Measurements from ENCODE around the gene KLC1.

KLC1 gene

GRCh38 chr14:103611215-103611614, 17.8 kb upstream of the KLC1 start:
- Histone ChIP-seq H3K9ac (ENCODE audit: low read length) (no peak overlapping the region), H3K36me3 (ENCODE audit: control insufficient read depth, insufficient read depth, low read length) (no peaks in the 10 kb centered on the region), H3K27ac (ENCODE audit: low read depth, low read length) (no peak overlapping the region), H3K27me3 (ENCODE audit: control insufficient read depth, insufficient read depth, low read length) (peaks cover 7% of the 10 kb centered on the region), H3K4me3 (ENCODE audit: low read length) (no peak overlapping the region), H3K4me1 (ENCODE audit: control insufficient read depth, insufficient read depth, low read length) (peaks cover 7% of the 10 kb centered on the region)

DNA sequence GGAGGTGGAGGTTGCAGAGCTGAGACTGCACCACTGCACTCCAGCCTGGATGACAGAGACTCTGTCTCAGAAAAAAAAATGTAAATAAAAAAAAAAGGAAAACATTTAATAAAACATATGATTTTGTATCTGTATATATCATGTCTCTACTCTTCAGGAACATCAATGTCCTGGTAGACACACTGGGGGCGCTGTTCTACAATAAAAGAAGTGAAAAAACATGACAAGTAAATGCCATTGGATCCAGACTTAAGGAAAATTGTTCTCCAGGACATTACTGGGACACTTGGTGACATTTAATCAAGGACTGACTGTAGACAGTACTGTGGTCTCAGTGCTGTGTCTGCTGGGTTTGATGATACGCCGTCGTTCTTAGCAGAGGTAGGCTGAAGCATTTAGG, 15.5 kb upstream of the KLC1 start:
- no peak overlapping the region for H3K4me3 ChIP-seq (ENCODE audit: low read length)
- H3K27me3 ChIP-seq (ENCODE audit: control insufficient read depth, insufficient read depth, low read length): peaks cover 3% of the 10 kb centered on the region
- H3K9ac ChIP-seq (ENCODE audit: low read length): no peak overlapping the region
- H3K4me1 ChIP-seq (ENCODE audit: control insufficient read depth, insufficient read depth, low read length): no peaks in the 10 kb centered on the region
- H3K27ac ChIP-seq (ENCODE audit: low read depth, low read length): no peak overlapping the region
- H3K36me3 ChIP-seq (ENCODE audit: control insufficient read depth, insufficient read depth, low read length): no peaks in the 10 kb centered on the region

GRCh38 chr14:103616635-103617300, 12.2 kb upstream of the KLC1 start:
- Histone ChIP-seq H3K4me3 (ENCODE audit: low read length) (no peak overlapping the region), H3K27me3 (ENCODE audit: control insufficient read depth, insufficient read depth, low read length) (no peaks in the 10 kb centered on the region), H3K27ac (ENCODE audit: low read depth, low read length) (no peak overlapping the region), H3K9ac (ENCODE audit: low read length) (no peak overlapping the region), H3K4me1 (ENCODE audit: control insufficient read depth, insufficient read depth, low read length) (no peaks in the 10 kb centered on the region), H3K36me3 (ENCODE audit: control insufficient read depth, insufficient read depth, low read length) (no peaks in the 10 kb centered on the region)

GRCh38 chr14:103619057-103619456, 10.0 kb upstream of the KLC1 start:
- Histone ChIP-seq H3K36me3 (ENCODE audit: control insufficient read depth, insufficient read depth, low read length) (no peaks in the 10 kb centered on the region), H3K27ac (ENCODE audit: low read depth, low read length) (no peak overlapping the region), H3K4me3 (ENCODE audit: low read length) (no peak overlapping the region), H3K4me1 (ENCODE audit: control insufficient read depth, insufficient read depth, low read length) (peaks cover 1% of the 10 kb centered on the region), H3K9ac (ENCODE audit: low read length) (no peak overlapping the region), H3K27me3 (ENCODE audit: control insufficient read depth, insufficient read depth, low read length) (no peaks in the 10 kb centered on the region)

DNA sequence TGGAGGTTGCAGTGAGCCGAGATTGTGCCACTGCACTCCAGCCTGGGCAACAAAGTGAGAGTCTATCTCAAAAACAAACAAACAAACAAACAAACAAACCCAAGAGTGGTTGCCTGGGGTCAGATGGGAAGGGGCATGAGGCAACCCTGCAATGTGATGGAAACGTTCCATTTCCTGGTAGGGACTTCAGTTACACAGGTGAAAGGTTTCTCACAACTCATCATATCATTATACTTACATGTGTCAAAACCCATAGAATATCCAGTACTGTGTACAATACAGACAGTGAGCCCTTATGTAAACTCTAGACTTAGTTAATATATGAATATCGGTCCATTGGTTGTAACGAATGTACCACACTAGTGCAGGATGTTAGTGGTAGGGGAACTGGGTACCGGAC, 7.2 kb upstream of the KLC1 start:
- no peaks in the 10 kb centered on the region for H3K27me3 ChIP-seq (ENCODE audit: control insufficient read depth, insufficient read depth, low read length)
- peaks cover 3% of the 10 kb centered on the region for H3K4me1 ChIP-seq (ENCODE audit: control insufficient read depth, insufficient read depth, low read length)
- H3K36me3 ChIP-seq (ENCODE audit: control insufficient read depth, insufficient read depth, low read length): no peaks in the 10 kb centered on the region
- no peak overlapping the region for H3K9ac ChIP-seq (ENCODE audit: low read length)
- H3K27ac ChIP-seq (ENCODE audit: low read depth, low read length): no peak overlapping the region
- no peak overlapping the region for H3K4me3 ChIP-seq (ENCODE audit: low read length)

- Histone ChIP-seq H3K27me3 (ENCODE audit: control insufficient read depth, insufficient read depth, low read length) (no peaks in the 10 kb centered on the region), H3K4me3 (ENCODE audit: low read length) (no peak overlapping the region), H3K9ac (ENCODE audit: low read length) (no peak overlapping the region), H3K27ac (ENCODE audit: low read depth, low read length) (no peak overlapping the region), H3K4me1 (ENCODE audit: control insufficient read depth, insufficient read depth, low read length) (peaks cover 8% of the 10 kb centered on the region), H3K36me3 (ENCODE audit: control insufficient read depth, insufficient read depth, low read length) (no peaks in the 10 kb centered on the region)
Observed at GRCh38 chr14:103623308-103623707, 5.7 kb upstream of the KLC1 start.

DNA sequence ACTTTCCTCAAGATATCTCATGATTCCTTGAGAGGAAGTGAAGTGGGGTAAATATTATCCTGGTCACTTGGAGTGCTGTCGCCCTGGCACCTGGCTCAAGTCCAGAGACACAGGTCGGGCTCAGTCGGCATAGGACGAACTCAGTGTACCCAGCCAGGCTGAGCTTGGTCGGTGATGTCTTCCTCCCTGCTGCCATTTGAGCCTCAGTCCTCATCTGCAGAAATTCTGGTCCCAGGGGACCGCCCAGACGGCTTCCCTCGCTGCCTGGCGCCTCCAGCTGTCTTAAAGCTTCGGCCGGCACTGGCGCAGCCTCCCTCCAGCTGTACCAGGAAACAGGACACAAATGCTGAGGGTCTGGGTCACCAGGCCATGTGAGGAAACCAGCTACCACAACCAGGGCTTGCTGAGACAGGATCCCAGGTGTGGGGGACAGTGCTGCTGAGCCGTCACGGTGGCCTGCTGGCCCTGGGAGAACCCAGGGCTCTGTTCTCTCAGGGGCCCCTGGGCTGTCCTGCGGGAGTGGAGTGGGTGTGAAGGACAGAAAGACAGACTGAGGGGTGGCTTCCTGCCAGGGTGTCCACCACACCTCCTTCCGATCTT, 5.0 kb upstream of the KLC1 start:
- no peak overlapping the region for H3K27ac ChIP-seq (ENCODE audit: low read depth, low read length)
- peaks cover 10% of the 10 kb centered on the region for H3K4me1 ChIP-seq (ENCODE audit: control insufficient read depth, insufficient read depth, low read length)
- no peak overlapping the region for H3K9ac ChIP-seq (ENCODE audit: low read length)
- no peak overlapping the region for H3K4me3 ChIP-seq (ENCODE audit: low read length)
- no peaks in the 10 kb centered on the region for H3K27me3 ChIP-seq (ENCODE audit: control insufficient read depth, insufficient read depth, low read length)
- no peaks in the 10 kb centered on the region for H3K36me3 ChIP-seq (ENCODE audit: control insufficient read depth, insufficient read depth, low read length)

- Histone ChIP-seq H3K36me3 (ENCODE audit: control insufficient read depth, insufficient read depth, low read length) (no peaks in the 10 kb centered on the region), H3K4me1 (ENCODE audit: control insufficient read depth, insufficient read depth, low read length) (peaks cover 10% of the 10 kb centered on the region), H3K27me3 (ENCODE audit: control insufficient read depth, insufficient read depth, low read length) (no peaks in the 10 kb centered on the region), H3K9ac (ENCODE audit: low read length) (no peak overlapping the region), H3K4me3 (ENCODE audit: low read length) (peak overlapping the region; percentile 15), H3K27ac (ENCODE audit: low read depth, low read length) (peak overlapping the region; percentile 54)
Observed at GRCh38 chr14:103624860-103625259, 4.2 kb upstream of the KLC1 start.

DNA sequence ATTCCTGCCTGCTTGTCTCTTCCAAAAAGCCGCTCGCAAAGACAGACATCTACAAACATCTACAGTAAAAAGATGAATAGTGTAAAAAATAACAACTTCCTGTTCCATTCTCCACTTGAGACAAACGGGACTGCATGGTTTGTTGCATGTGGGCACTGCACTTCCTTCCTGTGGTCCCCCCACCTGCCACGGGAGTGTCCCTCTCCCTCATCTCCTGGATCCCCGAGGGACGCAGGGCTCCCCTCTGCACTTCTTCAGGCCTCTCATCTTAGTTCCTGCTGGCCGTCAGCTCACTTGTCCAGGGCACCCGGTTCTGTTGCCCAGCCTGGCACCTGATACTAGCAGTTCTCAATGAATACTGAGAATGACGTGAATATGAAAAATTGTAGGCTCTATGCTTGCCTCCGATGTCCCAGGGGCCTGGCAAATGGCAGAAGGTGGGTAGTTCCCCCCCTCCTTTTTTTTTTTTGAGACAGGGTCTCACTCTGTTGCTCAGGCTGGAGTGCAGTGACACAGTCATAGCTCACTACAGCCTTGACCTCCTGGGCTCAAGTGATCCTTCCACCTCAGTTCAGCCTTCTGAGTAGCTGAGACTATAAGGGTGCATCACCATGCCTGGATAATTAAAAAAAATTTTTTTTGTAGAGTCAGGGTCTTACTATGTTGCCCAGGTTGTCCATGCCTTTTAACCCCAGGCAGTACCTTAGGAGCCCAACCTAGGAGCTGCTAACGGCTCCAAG, 3.5 kb upstream of the KLC1 start:
- H3K27ac ChIP-seq (ENCODE audit: low read depth, low read length): peak overlapping the region; percentile 54
- no peak overlapping the region for H3K9ac ChIP-seq (ENCODE audit: low read length)
- peaks cover 12% of the 10 kb centered on the region for H3K4me1 ChIP-seq (ENCODE audit: control insufficient read depth, insufficient read depth, low read length)
- H3K36me3 ChIP-seq (ENCODE audit: control insufficient read depth, insufficient read depth, low read length): no peaks in the 10 kb centered on the region
- H3K27me3 ChIP-seq (ENCODE audit: control insufficient read depth, insufficient read depth, low read length): no peaks in the 10 kb centered on the region
- H3K4me3 ChIP-seq (ENCODE audit: low read length): no peak overlapping the region

GRCh38 chr14:103626146-103626850, 2.7 kb upstream of the KLC1 start:
- no peak overlapping the region for H3K27ac ChIP-seq (ENCODE audit: low read depth, low read length)

GRCh38 chr14:103627073-103628025, 1.7 kb upstream of the KLC1 start:
- no peaks in the 10 kb centered on the region for H3K27me3 ChIP-seq (ENCODE audit: control insufficient read depth, insufficient read depth, low read length)
- H3K36me3 ChIP-seq (ENCODE audit: control insufficient read depth, insufficient read depth, low read length): no peaks in the 10 kb centered on the region
- H3K4me1 ChIP-seq (ENCODE audit: control insufficient read depth, insufficient read depth, low read length): peaks cover 15% of the 10 kb centered on the region
- H3K27ac ChIP-seq (ENCODE audit: low read depth, low read length): peak overlapping the region; percentile 99
- H3K9ac ChIP-seq (ENCODE audit: low read length): no peak overlapping the region
- H3K4me3 ChIP-seq (ENCODE audit: low read length): peak overlapping the region; percentile 86

More at GRCh38 chr14:103626146-103626850, 2.7 kb upstream of the KLC1 start:
- no peaks in the 10 kb centered on the region for H3K36me3 ChIP-seq (ENCODE audit: control insufficient read depth, insufficient read depth, low read length)
- H3K27me3 ChIP-seq (ENCODE audit: control insufficient read depth, insufficient read depth, low read length): no peaks in the 10 kb centered on the region
- H3K4me3 ChIP-seq (ENCODE audit: low read length): no peak overlapping the region
- H3K4me1 ChIP-seq (ENCODE audit: control insufficient read depth, insufficient read depth, low read length): peaks cover 15% of the 10 kb centered on the region
- no peak overlapping the region for H3K9ac ChIP-seq (ENCODE audit: low read length)

Measured in rectal smooth muscle tissue (tissue), 1 donor.